HuH-7 (cell line): ENCODE data around the gene ABHD10.
"Not testable (repeated sequence)": the region's sequence is repeated elsewhere in the genome, so short reads cannot be mapped to it uniquely, and the experiment has no call there.

Experiments
- DNase-seq: peaks from one replicate; pipeline ENCODE4 v3.0.0; 2011; ENCODE audit warnings: low spot score

Gene ABHD10

GRCh38 chr3:112034436-112034835, 55.6 kb downstream of the ABHD10 start, which contains the start of gene TMPRSS7:
TSS of gene TMPRSS7 (plus strand) at chr3:112034736. CDS start at chr3:112034846, 110 bp downstream.
- DNase-seq, result no peak

DNA sequence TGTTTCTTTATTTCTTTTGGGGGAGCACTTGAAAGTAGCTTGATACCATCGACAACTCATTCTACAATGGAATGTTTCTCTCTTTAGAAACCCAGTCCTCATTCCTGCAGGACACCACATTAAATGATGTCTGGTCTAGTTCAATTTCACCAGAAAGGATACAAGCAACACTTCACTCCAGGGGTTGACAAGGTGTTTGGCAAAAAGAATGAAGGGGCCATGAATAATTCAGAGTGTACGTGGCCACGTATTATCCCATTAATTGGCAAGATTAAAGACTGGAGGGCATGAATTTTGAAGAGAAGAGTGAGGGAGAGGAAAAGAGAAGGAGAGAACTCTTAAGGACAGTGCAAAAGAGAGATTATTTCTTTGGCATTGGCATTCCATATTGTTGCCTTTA, 56.4 kb downstream of the ABHD10 start:
- DNase-seq, result no peak

DNA sequence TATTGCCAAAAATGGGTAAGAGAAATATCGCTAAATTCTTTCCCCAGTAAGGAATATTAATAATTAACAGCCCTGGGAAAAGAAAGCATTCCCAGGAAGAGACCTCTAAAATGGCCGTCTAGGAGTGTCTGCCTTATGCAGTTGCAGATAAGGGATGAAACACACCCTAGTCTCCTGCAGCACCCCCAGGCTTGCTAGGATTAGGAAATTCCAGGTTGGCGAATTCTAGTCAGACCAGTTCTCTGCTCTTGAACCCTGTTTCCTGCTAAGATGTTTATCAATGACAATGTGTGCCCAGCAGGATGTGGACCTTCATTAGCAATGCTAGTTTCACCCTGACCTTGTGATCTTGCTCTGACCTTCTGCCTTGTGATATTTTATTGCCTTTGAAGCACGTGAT, 58.4 kb downstream of the ABHD10 start:
- not testable (repeated sequence) for DNase-seq

DNA sequence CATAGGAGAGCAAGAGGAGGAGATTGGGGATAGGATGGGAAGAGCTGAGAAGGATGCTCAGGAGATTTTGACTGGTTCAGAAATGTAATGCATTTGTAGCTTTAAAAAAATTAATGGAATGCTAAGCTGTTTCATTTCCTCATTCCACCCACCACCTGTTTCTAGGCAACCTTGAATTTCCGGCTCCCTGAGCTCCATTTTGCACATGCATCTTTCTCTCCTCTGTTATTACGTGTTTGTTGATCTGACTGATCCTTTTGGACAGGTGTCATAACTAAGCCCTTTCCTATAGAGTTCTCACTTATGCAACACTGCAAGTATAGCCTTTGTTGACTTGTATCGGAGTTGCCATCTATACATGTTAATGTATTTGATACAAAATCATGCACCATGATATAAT, 60.0 kb downstream of the ABHD10 start:
- DNase-seq, result no peak

DNA sequence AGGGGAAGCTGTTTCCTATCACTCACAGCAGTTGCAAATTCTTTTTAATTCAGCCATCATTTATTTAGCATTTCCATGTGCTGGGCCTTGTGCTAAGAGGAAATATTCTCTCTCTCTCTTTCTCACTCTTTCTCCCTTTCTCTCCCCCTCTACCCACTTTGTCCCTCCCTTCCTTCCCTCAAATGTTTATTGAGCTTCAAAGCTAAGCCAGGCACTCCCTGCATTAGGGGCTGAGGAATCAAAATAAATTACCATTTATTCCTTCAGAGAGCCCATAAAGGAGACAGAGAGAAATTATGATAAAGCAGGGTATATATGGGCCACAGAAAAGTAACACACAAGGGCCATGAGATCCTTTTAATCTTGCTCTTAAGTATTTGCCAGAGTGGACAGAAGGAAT, 62.5 kb downstream of the ABHD10 start:
- no peak for DNase-seq

GRCh38 chr3:112042842-112043280, 64.0 kb downstream of the ABHD10 start:
- peak; percentile 6 for DNase-seq
